ENCODE measurements around the gene FRMD4A. TPM values are rescaled to one million over a fixed set of nuclear protein-coding genes. Genes with fewer than 3 reads are reported as not detected.

The FRMD4A gene
- polyA plus RNA-seq, 1 donor (not counting 4 experiments of a cell fraction or from before 2014, with no cell fraction given): 12.9 TPM

GRCh38 chr10:14369906-14370305 lies 39.2 kb upstream of the FRMD4A start:
- no peaks in the 10 kb centered on the region for H3K36me3 ChIP-seq (ENCODE audit: control insufficient read depth in 2 of 2, extremely low read depth in 1 of 2, insufficient read depth in 2 of 2, low read length in 2 of 2)
- no peak overlapping the region for H3K27ac ChIP-seq (ENCODE audit: control insufficient read depth, insufficient read depth, low read length)
- no peak overlapping the region for H3K4me3 ChIP-seq (ENCODE audit: control insufficient read depth in 2 of 3, extremely low read depth in 1 of 3, insufficient read depth in 2 of 3, low read depth in 1 of 3, low read length in 3 of 3)
- no peaks in the 10 kb centered on the region for H3K79me2 ChIP-seq (ENCODE audit: control insufficient read depth, insufficient read depth, low read length)
- no peak overlapping the region for H3K4me2 ChIP-seq (ENCODE audit: control insufficient read depth, extremely low read depth, insufficient read depth, low read depth, low read length)
- FAIRE-seq (no peak), DNase-seq (ENCODE audit: low read depth, low spot score) (no peak)
- no peaks in the 10 kb centered on the region for H4K20me1 ChIP-seq (ENCODE audit: control insufficient read depth, extremely low read depth, insufficient read depth, low read length)
- no peaks in the 10 kb centered on the region for H3K9me3 ChIP-seq (ENCODE audit: control insufficient read depth, low read depth, low read length)
- H3K27me3 ChIP-seq (ENCODE audit: control insufficient read depth, extremely low read depth, insufficient read depth, low read length): peaks cover 9% of the 10 kb centered on the region
- peaks cover 3% of the 10 kb centered on the region for H3K4me1 ChIP-seq (ENCODE audit: control insufficient read depth, extremely low read depth, insufficient read depth, low read length)
- H2AFZ ChIP-seq (ENCODE audit: control insufficient read depth, low read length): no peak overlapping the region
- no peak overlapping the region for H3K9ac ChIP-seq (ENCODE audit: control insufficient read depth, extremely low read depth, insufficient read depth, low read length)
- dilution Hi-C loops (cut with MboI; ENCODE audit: extremely low pct_ligation_motif_present, low sequenced_read_pairs): no loop called here
- H3K9me1 ChIP-seq (ENCODE audit: control insufficient read depth, extremely low read depth, insufficient read depth, low read length): no peaks in the 10 kb centered on the region
- TF ChIP-seq CTCF (optimal IDR thresholded peaks at IDR 0.05 in 1 of 3, IDR thresholded peaks at IDR 0.05 in 1 of 3, conservative IDR thresholded peaks at IDR 0.05 in 1 of 3; ENCODE audit: extremely low read depth in 1 of 3, insufficient read depth in 2 of 3, low read length in 3 of 3) (no peak), EZH2 (IDR thresholded peaks at IDR 0.05; ENCODE audit: low read length) (no peak)

GRCh38 chr10:14366760-14367159 lies 36.0 kb upstream of the FRMD4A start:
- dilution Hi-C loops (cut with MboI; ENCODE audit: extremely low pct_ligation_motif_present, low sequenced_read_pairs): no loop called here
- TF ChIP-seq EZH2 (IDR thresholded peaks at IDR 0.05; ENCODE audit: low read length) (no peak), CTCF (optimal IDR thresholded peaks at IDR 0.05 in 1 of 3, IDR thresholded peaks at IDR 0.05 in 1 of 3, conservative IDR thresholded peaks at IDR 0.05 in 1 of 3; ENCODE audit: extremely low read depth in 1 of 3, insufficient read depth in 2 of 3, low read length in 3 of 3) (no peak)
- no peaks in the 10 kb centered on the region for H3K79me2 ChIP-seq (ENCODE audit: control insufficient read depth, insufficient read depth, low read length)
- peaks cover 4% of the 10 kb centered on the region for H3K27me3 ChIP-seq (ENCODE audit: control insufficient read depth, extremely low read depth, insufficient read depth, low read length)
- no peak overlapping the region for H3K4me2 ChIP-seq (ENCODE audit: control insufficient read depth, extremely low read depth, insufficient read depth, low read depth, low read length)
- H3K36me3 ChIP-seq (ENCODE audit: control insufficient read depth in 2 of 2, extremely low read depth in 1 of 2, insufficient read depth in 2 of 2, low read length in 2 of 2): no peaks in the 10 kb centered on the region
- no peaks in the 10 kb centered on the region for H4K20me1 ChIP-seq (ENCODE audit: control insufficient read depth, extremely low read depth, insufficient read depth, low read length)
- FAIRE-seq (no peak), DNase-seq (ENCODE audit: low read depth, low spot score) (no peak)
- H3K4me1 ChIP-seq (ENCODE audit: control insufficient read depth, extremely low read depth, insufficient read depth, low read length): peaks cover 3% of the 10 kb centered on the region
- no peaks in the 10 kb centered on the region for H3K9me1 ChIP-seq (ENCODE audit: control insufficient read depth, extremely low read depth, insufficient read depth, low read length)
- H3K4me3 ChIP-seq (ENCODE audit: control insufficient read depth in 2 of 3, extremely low read depth in 1 of 3, insufficient read depth in 2 of 3, low read depth in 1 of 3, low read length in 3 of 3): no peak overlapping the region
- H2AFZ ChIP-seq (ENCODE audit: control insufficient read depth, low read length): no peak overlapping the region
- H3K27ac ChIP-seq (ENCODE audit: control insufficient read depth, insufficient read depth, low read length): no peak overlapping the region
- H3K9me3 ChIP-seq (ENCODE audit: control insufficient read depth, low read depth, low read length): no peaks in the 10 kb centered on the region
- no peak overlapping the region for H3K9ac ChIP-seq (ENCODE audit: control insufficient read depth, extremely low read depth, insufficient read depth, low read length)
